Measurements from ENCODE around the gene CNTNAP2.

DNA sequence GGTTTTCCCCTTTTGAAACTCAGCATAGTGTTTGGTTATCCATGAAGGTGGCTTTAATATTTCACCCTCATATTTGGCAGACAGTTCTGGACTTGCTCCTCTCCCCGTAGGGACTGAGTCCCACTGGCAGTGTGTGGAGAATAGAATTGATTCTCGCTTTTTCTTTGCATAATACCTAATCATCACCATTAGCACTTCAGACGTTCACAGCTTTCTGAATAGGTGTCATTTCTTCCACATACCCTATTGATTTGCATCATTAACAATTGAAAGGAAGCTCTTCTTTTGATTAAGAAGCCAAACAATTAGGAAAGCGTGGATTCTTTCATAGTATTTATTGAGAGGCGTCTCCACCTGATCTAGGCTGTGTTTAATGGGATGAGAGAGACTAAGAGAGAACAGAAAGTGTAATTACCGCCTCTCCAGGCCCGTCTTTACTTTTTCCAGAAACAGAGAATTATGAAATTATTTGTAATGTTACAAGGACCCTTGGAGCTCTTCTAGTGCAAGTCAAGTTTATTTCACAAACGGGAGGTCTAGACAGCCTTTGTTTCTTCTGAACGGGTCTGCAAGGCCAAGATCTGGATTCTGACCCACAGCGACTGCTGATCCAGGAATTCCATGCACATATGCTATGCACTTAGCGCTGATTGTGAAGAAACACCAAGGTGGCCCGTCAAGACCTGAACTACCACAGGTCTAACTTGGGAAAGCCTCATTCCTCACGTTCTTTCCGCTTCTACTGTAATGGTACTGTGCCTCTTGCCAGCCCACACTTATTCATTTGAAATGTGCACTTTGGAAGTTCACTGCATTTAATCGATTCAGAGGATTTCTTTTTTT is 2224.1 kb downstream of the CNTNAP2 start:
- TF ChIP-seq CTCF (IDR thresholded peaks at IDR 0.05; ENCODE audit: insufficient read depth, low read length, poor library complexity, severe bottlenecking) (no peak), EZH2phosphoT487 (conservative IDR thresholded peaks at IDR 0.05; ENCODE audit: low read length) (no peak)
